SU-DHL-6 (cell line): ENCODE data around the gene FHAD1.

Source experiments
- CTCF ChIP-seq: fragments of 200-600 bp; sonication (generic); IDR thresholded peaks from one replicate; pipeline ENCODE4 v1.5.1; 2017; ENCODE audit warnings: antibody characterized with exemption, mild to moderate bottlenecking, low read length, moderate library complexity; ENCODE audit not compliant: insufficient read depth, poor library complexity, severe bottlenecking
- EZH2phosphoT487 ChIP-seq: fragments of 200-600 bp; sonication (generic), shearing (Covaris generic); conservative IDR thresholded peaks from 2 replicates; pipeline ENCODE4 v1.6.1; 2018; ENCODE audit warnings: mild to moderate bottlenecking, antibody characterized with exemption, low read length, moderate library complexity, mixed read lengths

GRCh38 chr1:15384301-15384901 lies 137.4 kb downstream of the FHAD1 start:
- TF ChIP-seq EZH2phosphoT487 (no peak), CTCF (no peak)
